WTC11 (cell line): Measurements from ENCODE around the gene CAPZB. TPM values are rescaled to one million over a fixed set of nuclear protein-coding genes. Genes with fewer than 3 reads are reported as not detected.

ENCODE experiments used
- ATAC-seq: fragments of 200-7000 bp; cut with Tn5 transposase; 2 replicates; pipeline ENCODE4 v1.10.0; 2021; ENCODE audit warnings: mild to moderate bottlenecking, moderate library complexity
- CTCF ChIA-PET: fragments of 300-600 bp; sonication (Branson Sonifier 250); formaldehyde crosslinking; loops from one replicate; lab custom pipeline; 2021; ENCODE audit warnings: antibody characterized with exemption; lab: Charles Lee
- POLR2A ChIA-PET: fragments of 350-600 bp; sonication (Branson Sonifier 250); formaldehyde crosslinking; loops from one replicate; lab custom pipeline; 2021; ENCODE audit warnings: antibody characterized with exemption; lab: Charles Lee
- DNase-seq: peaks from one replicate; pipeline ENCODE4 v3.0.0; 2021; ENCODE audit warnings: low spot score
- H3K27ac Mint-ChIP-seq: 2 replicates; pipeline ENCODE4 v1.8.0; 2021; ENCODE audit warnings: mixed read lengths
- H3K27me3 Mint-ChIP-seq: 2 replicates; pipeline ENCODE4 v1.8.0; 2021; ENCODE audit warnings: low read depth, mild to moderate bottlenecking, moderate library complexity, mixed read lengths
- H3K36me3 Mint-ChIP-seq: 2 replicates; pipeline ENCODE4 v1.8.0; 2021; ENCODE audit warnings: mixed read lengths
- H3K4me1 Mint-ChIP-seq: 2 replicates; pipeline ENCODE4 v1.8.0; 2022; ENCODE audit warnings: mixed read lengths
- H3K4me3 Mint-ChIP-seq: 2 replicates; pipeline ENCODE4 v1.8.0; 2021; ENCODE audit warnings: mild to moderate bottlenecking, moderate library complexity, mixed read lengths
- H3K9me3 Mint-ChIP-seq: 2 replicates; pipeline ENCODE4 v1.8.0; 2021; ENCODE audit warnings: mixed read lengths
- ATF1 ChIP-seq: sonication (generic); formaldehyde crosslinking; IDR thresholded peaks from 2 replicates; pipeline ENCODE4 v1.8.1; 2023; ENCODE audit warnings: mild to moderate bottlenecking, moderate library complexity, missing genetic modification reagents
- CBFB ChIP-seq: sonication (generic); formaldehyde crosslinking; IDR thresholded peaks from 2 replicates; pipeline ENCODE4 v1.8.1; 2022; ENCODE audit warnings: mild to moderate bottlenecking, low read depth, missing genetic modification reagents
- CREM ChIP-seq: sonication (generic); formaldehyde crosslinking; IDR thresholded peaks from 2 replicates; pipeline ENCODE4 v1.8.1; 2022; ENCODE audit warnings: mild to moderate bottlenecking, missing genetic modification reagents, moderate library complexity
- ETV6 ChIP-seq: sonication (generic); formaldehyde crosslinking; IDR thresholded peaks from 2 replicates; pipeline ENCODE4 v1.8.1; 2022; ENCODE audit warnings: mild to moderate bottlenecking, missing genetic modification reagents
- FOXJ3 ChIP-seq: sonication (generic); formaldehyde crosslinking; IDR thresholded peaks from 2 replicates; pipeline ENCODE4 v1.9.0; 2021; ENCODE audit warnings: missing genetic modification reagents, mild to moderate bottlenecking, borderline replicate concordance
- GTF2I ChIP-seq: fragments of 250-450 bp; sonication (Bioruptor Pico); conservative IDR thresholded peaks from 2 replicates; pipeline ENCODE4 v1.4.0; 2021; ENCODE audit warnings: mild to moderate bottlenecking
- JAZF1 ChIP-seq: fragments of 250-450 bp; sonication (Bioruptor Pico); IDR thresholded peaks from 2 replicates; pipeline ENCODE4 v1.9.0; 2021; ENCODE audit warnings: moderate library complexity, mild to moderate bottlenecking, inconsistent platforms
- NFATC4 ChIP-seq: fragments of 250-450 bp; sonication (Bioruptor Pico); IDR thresholded peaks from 2 replicates; pipeline ENCODE4 v1.9.0; 2021; ENCODE audit warnings: mild to moderate bottlenecking
- NFE2L1 ChIP-seq: sonication (generic); formaldehyde crosslinking; IDR thresholded peaks from 2 replicates; pipeline ENCODE4 v1.8.1; 2023; ENCODE audit warnings: missing genetic modification reagents
- RELA ChIP-seq: sonication (generic); formaldehyde crosslinking; IDR thresholded peaks from 2 replicates; pipeline ENCODE4 v1.8.1; 2022; ENCODE audit warnings: missing genetic modification reagents, mild to moderate bottlenecking, borderline replicate concordance
- TCF7 ChIP-seq: sonication (generic); formaldehyde crosslinking; IDR thresholded peaks from 2 replicates; pipeline ENCODE4 v1.8.0; 2022; ENCODE audit warnings: mild to moderate bottlenecking, low read depth, missing genetic modification reagents, moderate library complexity
- TEAD1 ChIP-seq: sonication (generic); formaldehyde crosslinking; IDR thresholded peaks from 2 replicates; pipeline ENCODE4 v1.8.0; 2022; ENCODE audit warnings: mild to moderate bottlenecking, missing genetic modification reagents
- TEAD4 ChIP-seq: sonication (generic); formaldehyde crosslinking; IDR thresholded peaks from 2 replicates; pipeline ENCODE4 v1.8.0; 2022; ENCODE audit warnings: mild to moderate bottlenecking, missing genetic modification reagents
- ZBTB21 ChIP-seq: sonication (generic); formaldehyde crosslinking; IDR thresholded peaks from 2 replicates; pipeline ENCODE4 v1.8.1; 2023; ENCODE audit warnings: mild to moderate bottlenecking, missing genetic modification reagents, borderline replicate concordance
- ZNF232 ChIP-seq: sonication (generic); formaldehyde crosslinking; IDR thresholded peaks from 2 replicates; pipeline ENCODE4 v1.8.0; 2022; ENCODE audit warnings: mild to moderate bottlenecking, missing genetic modification reagents
- total RNA-seq: library from RNA; stranded (reverse); gene quantifications from 3 replicates; pipeline ENCODE4 v1.2.3, GENCODE V29; 2021
- TF ChIP-seq, protein P1 (sequence below): fragments of 250-450 bp; sonication (Bioruptor Pico); IDR thresholded peaks from 2 replicates; pipeline ENCODE4 v1.9.0; 2021; ENCODE audit warnings: mild to moderate bottlenecking, borderline replicate concordance
- TF ChIP-seq, protein P2 (sequence below): sonication (generic); formaldehyde crosslinking; IDR thresholded peaks from 2 replicates; pipeline ENCODE4 v1.8.1; 2022; ENCODE audit warnings: mild to moderate bottlenecking, missing genetic modification reagents, moderate library complexity, borderline replicate concordance
- TF ChIP-seq, protein P3 (sequence below): sonication (generic); formaldehyde crosslinking; IDR thresholded peaks from 2 replicates; pipeline ENCODE4 v1.8.1; 2022; ENCODE audit warnings: missing genetic modification reagents, borderline replicate concordance
- TF ChIP-seq, protein P4 (sequence below): sonication (generic); formaldehyde crosslinking; IDR thresholded peaks from 2 replicates; pipeline ENCODE4 v1.8.0; 2023; ENCODE audit warnings: missing genetic modification reagents
- TF ChIP-seq, protein P5 (sequence below): sonication (generic); formaldehyde crosslinking; IDR thresholded peaks from 2 replicates; pipeline ENCODE4 v1.8.1; 2023; ENCODE audit warnings: mild to moderate bottlenecking, missing genetic modification reagents
- TF ChIP-seq, protein P6 (sequence below): fragments of 250-450 bp; sonication (Bioruptor Pico); IDR thresholded peaks from 2 replicates; pipeline ENCODE4 v1.8.0; 2021; ENCODE audit warnings: mild to moderate bottlenecking

CAPZB gene
- total RNA-seq, 1 experiment from 2014 or later, result 348 TPM

DNA sequence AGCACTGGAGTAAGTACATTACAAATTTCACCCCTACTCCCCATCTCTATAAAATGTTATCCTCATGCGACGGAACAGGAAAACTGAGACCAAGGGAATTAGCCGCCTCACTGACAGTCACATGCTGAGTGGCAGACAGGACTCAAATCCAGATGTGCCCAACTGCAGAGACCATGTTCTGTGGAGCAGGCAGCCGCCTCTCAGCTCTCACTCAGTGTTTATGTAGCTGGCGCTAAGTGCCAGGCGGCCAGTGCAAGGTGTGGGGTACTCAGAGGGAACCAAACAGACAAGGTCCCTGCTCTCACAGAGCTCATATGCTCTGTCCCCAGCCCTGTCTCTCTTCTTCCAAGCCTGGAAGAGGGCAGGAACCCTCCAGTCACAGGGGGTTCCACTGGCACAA is 5.1 kb downstream of the CAPZB start:
- no peak overlapping the region for H3K4me3 Mint-ChIP-seq
- no peak for DNase-seq
- H3K9me3 Mint-ChIP-seq, result no peaks in the 10 kb centered on the region
- 0 out of 2 replicates have a peak overlapping the region, but pooled peaks have one; percentile 22 for H3K27ac Mint-ChIP-seq
- ATAC-seq, result no peak
- H3K27me3 Mint-ChIP-seq, result no peaks in the 10 kb centered on the region; the same call in 1 of the 2 replicates
- POLR2A ChIA-PET, result interaction anchor here (0.6 to 1.1 kb wide), 3 partner anchors 28 to 102 kb away, joined by 3 read pairs; no protein-coding TSS in a partner anchor
- peaks cover 16% of the 10 kb centered on the region for H3K36me3 Mint-ChIP-seq
- peaks cover 72% of the 10 kb centered on the region for H3K4me1 Mint-ChIP-seq
- CTCF ChIA-PET, result interaction anchor here (1.4 to 3.9 kb wide), 3 partner anchors 13 to 106 kb away, joined by 4 to 24 read pairs (median 5); no protein-coding TSS in a partner anchor
- no peak for TF ChIP-seq RELA (CRISPR knock-in tag)
- no peak for TF ChIP-seq ATF1
- TF ChIP-seq TCF7 (CRISPR knock-in tag), result no peak
- TF ChIP-seq, protein P1, sequence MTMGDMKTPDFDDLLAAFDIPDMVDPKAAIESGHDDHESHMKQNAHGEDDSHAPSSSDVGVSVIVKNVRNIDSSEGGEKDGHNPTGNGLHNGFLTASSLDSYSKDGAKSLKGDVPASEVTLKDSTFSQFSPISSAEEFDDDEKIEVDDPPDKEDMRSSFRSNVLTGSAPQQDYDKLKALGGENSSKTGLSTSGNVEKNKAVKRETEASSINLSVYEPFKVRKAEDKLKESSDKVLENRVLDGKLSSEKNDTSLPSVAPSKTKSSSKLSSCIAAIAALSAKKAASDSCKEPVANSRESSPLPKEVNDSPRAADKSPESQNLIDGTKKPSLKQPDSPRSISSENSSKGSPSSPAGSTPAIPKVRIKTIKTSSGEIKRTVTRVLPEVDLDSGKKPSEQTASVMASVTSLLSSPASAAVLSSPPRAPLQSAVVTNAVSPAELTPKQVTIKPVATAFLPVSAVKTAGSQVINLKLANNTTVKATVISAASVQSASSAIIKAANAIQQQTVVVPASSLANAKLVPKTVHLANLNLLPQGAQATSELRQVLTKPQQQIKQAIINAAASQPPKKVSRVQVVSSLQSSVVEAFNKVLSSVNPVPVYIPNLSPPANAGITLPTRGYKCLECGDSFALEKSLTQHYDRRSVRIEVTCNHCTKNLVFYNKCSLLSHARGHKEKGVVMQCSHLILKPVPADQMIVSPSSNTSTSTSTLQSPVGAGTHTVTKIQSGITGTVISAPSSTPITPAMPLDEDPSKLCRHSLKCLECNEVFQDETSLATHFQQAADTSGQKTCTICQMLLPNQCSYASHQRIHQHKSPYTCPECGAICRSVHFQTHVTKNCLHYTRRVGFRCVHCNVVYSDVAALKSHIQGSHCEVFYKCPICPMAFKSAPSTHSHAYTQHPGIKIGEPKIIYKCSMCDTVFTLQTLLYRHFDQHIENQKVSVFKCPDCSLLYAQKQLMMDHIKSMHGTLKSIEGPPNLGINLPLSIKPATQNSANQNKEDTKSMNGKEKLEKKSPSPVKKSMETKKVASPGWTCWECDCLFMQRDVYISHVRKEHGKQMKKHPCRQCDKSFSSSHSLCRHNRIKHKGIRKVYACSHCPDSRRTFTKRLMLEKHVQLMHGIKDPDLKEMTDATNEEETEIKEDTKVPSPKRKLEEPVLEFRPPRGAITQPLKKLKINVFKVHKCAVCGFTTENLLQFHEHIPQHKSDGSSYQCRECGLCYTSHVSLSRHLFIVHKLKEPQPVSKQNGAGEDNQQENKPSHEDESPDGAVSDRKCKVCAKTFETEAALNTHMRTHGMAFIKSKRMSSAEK (CRISPR knock-in tag), result no peak
- TF ChIP-seq TEAD4, result no peak
- no peak for TF ChIP-seq CBFB (CRISPR knock-in tag)
- TF ChIP-seq, protein P2, sequence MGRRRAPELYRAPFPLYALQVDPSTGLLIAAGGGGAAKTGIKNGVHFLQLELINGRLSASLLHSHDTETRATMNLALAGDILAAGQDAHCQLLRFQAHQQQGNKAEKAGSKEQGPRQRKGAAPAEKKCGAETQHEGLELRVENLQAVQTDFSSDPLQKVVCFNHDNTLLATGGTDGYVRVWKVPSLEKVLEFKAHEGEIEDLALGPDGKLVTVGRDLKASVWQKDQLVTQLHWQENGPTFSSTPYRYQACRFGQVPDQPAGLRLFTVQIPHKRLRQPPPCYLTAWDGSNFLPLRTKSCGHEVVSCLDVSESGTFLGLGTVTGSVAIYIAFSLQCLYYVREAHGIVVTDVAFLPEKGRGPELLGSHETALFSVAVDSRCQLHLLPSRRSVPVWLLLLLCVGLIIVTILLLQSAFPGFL (CRISPR knock-in tag), result no peak
- no peak for TF ChIP-seq NFATC4 (CRISPR knock-in tag)
- TF ChIP-seq FOXJ3 (CRISPR knock-in tag), result no peak
- no peak for TF ChIP-seq ZBTB21 (CRISPR knock-in tag)
- no peak for TF ChIP-seq ZNF232 (CRISPR knock-in tag)
- TF ChIP-seq ETV6, result no peak
- TF ChIP-seq, all 79 proteins: peak for 0

DNA sequence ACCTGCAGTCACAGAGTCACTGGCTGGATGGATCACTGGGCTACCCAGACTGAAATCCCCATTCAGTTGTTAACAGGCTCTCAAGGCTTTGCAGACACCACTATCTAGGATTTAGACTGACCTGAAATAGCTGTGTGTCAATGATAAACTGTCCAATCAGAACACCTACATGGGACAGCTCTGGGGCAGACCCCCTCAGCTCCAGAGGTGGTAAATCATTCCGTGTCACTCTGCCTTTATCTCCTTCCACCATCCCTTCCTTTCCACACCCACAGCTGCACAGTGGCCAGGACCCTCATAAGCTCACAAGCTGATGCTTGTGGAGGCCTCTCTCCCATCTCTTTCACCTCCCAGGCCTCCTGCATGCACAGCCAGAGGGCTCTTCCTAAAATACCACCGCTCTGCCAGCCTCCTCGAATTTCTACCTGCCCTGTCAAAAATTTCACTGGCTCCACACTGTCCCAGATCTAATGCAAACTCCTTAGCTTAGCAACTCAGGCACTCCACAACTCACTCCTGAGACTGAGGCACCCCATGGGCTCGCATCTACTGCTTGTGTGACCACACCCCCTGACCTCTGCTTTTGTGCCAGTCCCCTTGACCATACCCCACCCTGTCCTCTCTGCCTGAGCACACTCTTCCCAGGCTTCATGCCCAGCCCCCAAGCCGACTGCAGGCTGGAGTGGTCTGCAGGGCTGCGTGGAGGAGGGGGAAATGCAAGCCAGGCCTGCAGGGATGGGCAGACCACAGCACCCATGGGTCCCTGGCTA is 5.8 kb downstream of the CAPZB start:
- DNase-seq, result no peak
- Mint-ChIP-seq H3K36me3 (peaks cover 16% of the 10 kb centered on the region), H3K27me3 (no peaks in the 10 kb centered on the region; the same call in 1 of the 2 replicates), H3K9me3 (no peaks in the 10 kb centered on the region), H3K27ac (peak overlapping the region; percentile 22), H3K4me3 (no peak overlapping the region), H3K4me1 (peaks cover 76% of the 10 kb centered on the region)
- ChIA-PET CTCF (interaction anchor here (0.8 to 2.3 kb wide), 5 partner anchors 8 to 171 kb away, joined by 4 to 8 read pairs (median 5); no protein-coding TSS in a partner anchor), POLR2A (interaction anchor here (1.0 kb wide), 1 partner anchor 27 kb away, joined by 3 read pairs; no protein-coding TSS in a partner anchor)
- peak; percentile 13 for ATAC-seq
- no peak for TF ChIP-seq ETV6
- TF ChIP-seq TEAD4, result no peak
- no peak for TF ChIP-seq CREM (CRISPR knock-in tag)
- TF ChIP-seq, protein P2 (CRISPR knock-in tag), result no peak
- TF ChIP-seq TEAD1 (CRISPR knock-in tag), result no peak
- TF ChIP-seq NFE2L1 (CRISPR knock-in tag), result no peak
- TF ChIP-seq, protein P3, sequence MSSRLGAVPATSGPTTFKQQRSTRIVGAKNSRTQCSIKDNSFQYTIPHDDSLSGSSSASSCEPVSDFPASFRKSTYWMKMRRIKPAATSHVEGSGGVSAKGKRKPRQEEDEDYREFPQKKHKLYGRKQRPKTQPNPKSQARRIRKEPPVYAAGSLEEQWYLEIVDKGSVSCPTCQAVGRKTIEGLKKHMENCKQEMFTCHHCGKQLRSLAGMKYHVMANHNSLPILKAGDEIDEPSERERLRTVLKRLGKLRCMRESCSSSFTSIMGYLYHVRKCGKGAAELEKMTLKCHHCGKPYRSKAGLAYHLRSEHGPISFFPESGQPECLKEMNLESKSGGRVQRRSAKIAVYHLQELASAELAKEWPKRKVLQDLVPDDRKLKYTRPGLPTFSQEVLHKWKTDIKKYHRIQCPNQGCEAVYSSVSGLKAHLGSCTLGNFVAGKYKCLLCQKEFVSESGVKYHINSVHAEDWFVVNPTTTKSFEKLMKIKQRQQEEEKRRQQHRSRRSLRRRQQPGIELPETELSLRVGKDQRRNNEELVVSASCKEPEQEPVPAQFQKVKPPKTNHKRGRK (CRISPR knock-in tag), result no peak
- TF ChIP-seq NFATC4 (CRISPR knock-in tag), result no peak
- TF ChIP-seq JAZF1 (CRISPR knock-in tag), result no peak
- TF ChIP-seq CBFB (CRISPR knock-in tag), result no peak
- TF ChIP-seq, protein P4, sequence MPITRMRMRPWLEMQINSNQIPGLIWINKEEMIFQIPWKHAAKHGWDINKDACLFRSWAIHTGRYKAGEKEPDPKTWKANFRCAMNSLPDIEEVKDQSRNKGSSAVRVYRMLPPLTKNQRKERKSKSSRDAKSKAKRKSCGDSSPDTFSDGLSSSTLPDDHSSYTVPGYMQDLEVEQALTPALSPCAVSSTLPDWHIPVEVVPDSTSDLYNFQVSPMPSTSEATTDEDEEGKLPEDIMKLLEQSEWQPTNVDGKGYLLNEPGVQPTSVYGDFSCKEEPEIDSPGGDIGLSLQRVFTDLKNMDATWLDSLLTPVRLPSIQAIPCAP, result no peak
- no peak for TF ChIP-seq GTF2I (CRISPR knock-in tag)
- TF ChIP-seq, protein P5, sequence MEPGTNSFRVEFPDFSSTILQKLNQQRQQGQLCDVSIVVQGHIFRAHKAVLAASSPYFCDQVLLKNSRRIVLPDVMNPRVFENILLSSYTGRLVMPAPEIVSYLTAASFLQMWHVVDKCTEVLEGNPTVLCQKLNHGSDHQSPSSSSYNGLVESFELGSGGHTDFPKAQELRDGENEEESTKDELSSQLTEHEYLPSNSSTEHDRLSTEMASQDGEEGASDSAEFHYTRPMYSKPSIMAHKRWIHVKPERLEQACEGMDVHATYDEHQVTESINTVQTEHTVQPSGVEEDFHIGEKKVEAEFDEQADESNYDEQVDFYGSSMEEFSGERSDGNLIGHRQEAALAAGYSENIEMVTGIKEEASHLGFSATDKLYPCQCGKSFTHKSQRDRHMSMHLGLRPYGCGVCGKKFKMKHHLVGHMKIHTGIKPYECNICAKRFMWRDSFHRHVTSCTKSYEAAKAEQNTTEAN (CRISPR knock-in tag), result no peak
- TF ChIP-seq, protein P6, sequence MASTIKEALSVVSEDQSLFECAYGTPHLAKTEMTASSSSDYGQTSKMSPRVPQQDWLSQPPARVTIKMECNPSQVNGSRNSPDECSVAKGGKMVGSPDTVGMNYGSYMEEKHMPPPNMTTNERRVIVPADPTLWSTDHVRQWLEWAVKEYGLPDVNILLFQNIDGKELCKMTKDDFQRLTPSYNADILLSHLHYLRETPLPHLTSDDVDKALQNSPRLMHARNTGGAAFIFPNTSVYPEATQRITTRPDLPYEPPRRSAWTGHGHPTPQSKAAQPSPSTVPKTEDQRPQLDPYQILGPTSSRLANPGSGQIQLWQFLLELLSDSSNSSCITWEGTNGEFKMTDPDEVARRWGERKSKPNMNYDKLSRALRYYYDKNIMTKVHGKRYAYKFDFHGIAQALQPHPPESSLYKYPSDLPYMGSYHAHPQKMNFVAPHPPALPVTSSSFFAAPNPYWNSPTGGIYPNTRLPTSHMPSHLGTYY, result no peak
